Coronary artery (tissue), 2 donors: ENCODE results near the gene FAM149A.

Source experiments
- DNase-seq: peaks from one replicate; pipeline ENCODE4 v3.0.0-alpha.2; 2017; ENCODE audit warnings: low spot score
- H3K27ac ChIP-seq, 2 donors: fragments of 200-600 bp; sonication (generic); one replicate each; pipeline ENCODE4 v1.5.1; 2016 to 2019
- H3K4me3 ChIP-seq: fragments of 200-600 bp; sonication (generic); 2 replicates; pipeline ENCODE4 v1.5.1; 2016; ENCODE audit warnings: mild to moderate bottlenecking, moderate library complexity
- CTCF ChIP-seq: fragments of 200-600 bp; sonication (generic); IDR thresholded peaks from one replicate; pipeline ENCODE4 v1.5.1; 2019; ENCODE audit warnings: antibody characterized with exemption

FAM149A gene

GRCh38 chr4:186201010-186201409 is 96.5 kb downstream of the FAM149A start:
- no peak overlapping the region for H3K27ac ChIP-seq
- TF ChIP-seq CTCF, result no peak
- no peak for DNase-seq
- no peak overlapping the region for H3K4me3 ChIP-seq

DNA sequence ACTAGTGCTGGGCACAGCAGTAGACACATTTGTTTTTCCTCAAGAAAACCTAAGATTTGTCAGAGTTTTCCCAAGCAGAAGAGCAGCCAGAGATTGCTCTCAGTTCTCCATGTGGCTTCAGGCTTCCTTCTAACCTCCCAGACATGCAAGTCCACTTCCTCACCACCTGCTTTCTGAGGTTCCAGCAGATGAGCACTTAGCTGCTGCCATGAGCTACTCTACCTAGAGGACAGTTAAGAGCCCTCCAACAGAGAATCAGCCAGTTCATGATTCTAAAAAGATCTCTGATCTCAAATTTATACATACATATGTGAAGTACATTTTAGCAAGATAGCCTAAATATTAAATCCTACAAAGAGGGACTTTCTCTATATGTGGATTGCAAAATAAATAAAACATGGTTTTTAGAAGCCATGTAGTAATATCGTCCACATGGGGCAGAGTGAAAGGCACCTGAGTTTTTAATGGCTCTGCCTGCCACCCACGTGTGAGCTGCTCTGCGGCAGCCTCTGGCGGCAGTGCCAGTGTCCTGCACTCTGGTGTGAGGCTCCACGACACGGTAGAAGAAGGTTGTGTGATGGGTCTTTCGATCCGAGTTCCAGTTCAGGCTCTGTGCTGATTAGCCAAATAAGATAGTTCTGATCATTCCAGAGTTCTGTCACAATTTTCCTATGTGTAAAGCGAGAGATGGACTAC is 97.2 kb downstream of the FAM149A start:
- no peak for DNase-seq
- Histone ChIP-seq H3K27ac (peak overlapping the region in 1 of 2 donors; percentile 1), H3K4me3 (no peak overlapping the region)
- TF ChIP-seq CTCF, result peak; percentile 25

- Histone ChIP-seq H3K27ac (no peak overlapping the region), H3K4me3 (no peak overlapping the region)
- DNase-seq, result no peak
- TF ChIP-seq CTCF, result no peak
Measured at GRCh38 chr4:186202490-186203140, 98.1 kb downstream of the FAM149A start.

DNA sequence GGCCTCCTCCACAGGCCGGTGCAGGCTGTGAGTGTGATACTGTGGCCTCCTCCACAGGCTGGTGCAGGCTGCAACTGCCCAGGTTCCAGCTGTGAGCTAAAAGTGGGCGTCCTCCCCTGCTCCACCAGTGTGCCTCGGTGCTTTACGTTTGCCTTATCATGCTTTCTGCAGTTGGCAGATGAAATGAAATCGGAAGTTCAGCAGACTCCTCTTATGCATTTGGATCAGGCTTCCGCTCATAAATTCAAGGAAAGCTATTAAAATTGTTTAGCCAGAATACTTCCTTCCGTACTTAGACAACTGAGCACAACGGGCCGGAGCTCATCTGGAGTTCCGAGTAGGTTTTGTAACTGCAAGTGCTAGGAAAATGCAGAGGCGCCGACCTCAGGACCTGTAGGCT is 98.9 kb downstream of the FAM149A start:
- TF ChIP-seq CTCF, result no peak
- no peak overlapping the region for H3K27ac ChIP-seq
- no peak overlapping the region for H3K4me3 ChIP-seq
- DNase-seq, result no peak

- H3K27ac ChIP-seq, result peak overlapping the region in 1 of 2 donors; percentile 82
- no peak for TF ChIP-seq CTCF
- DNase-seq, result no peak
- H3K4me3 ChIP-seq, result peak overlapping the region; percentile 63
Measured at GRCh38 chr4:186204103-186204559, 99.6 kb downstream of the FAM149A start.

DNA sequence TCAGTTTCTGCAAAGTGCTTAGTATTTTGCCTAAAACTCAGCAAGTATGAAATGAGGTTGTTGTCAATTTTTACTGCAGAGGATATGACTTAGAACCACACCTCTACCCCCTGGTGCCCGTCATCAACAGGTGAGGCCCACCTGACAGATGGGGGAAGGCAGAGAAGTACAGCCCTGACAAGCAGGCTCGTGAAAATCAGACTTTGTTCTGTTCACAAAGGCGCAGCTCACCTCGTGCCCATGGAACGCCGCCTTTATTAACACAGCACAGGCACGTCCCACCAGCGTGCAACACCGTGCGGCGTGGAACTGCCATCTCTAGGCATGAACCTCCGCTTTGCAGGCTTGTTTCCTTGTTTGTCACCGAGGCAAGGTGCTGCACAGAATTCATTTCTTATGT is 100.2 kb downstream of the FAM149A start:
- Histone ChIP-seq H3K27ac (peak overlapping the region in 1 of 2 donors; percentile 82), H3K4me3 (peak overlapping the region; percentile 63)
- no peak for DNase-seq
- no peak for TF ChIP-seq CTCF

DNA sequence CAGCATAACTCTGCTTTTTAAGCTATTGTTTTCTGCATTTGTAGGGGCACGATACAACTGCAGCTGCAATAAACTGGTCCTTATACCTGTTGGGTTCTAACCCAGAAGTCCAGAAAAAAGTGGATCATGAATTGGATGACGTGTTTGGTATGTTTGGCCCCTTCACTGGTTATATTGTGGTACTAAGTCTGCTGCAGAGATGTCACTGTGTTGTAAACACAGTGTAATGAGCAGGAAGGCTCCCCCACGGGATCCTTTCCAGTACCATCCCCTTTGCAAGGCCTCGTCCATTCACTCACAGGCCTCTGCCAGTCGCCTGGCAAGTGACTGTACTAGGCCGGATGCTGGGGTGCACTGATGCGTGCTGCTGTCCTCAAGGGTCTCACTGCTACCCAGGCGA is 100.7 kb downstream of the FAM149A start:
- DNase-seq, result no peak
- no peak overlapping the region for H3K4me3 ChIP-seq
- H3K27ac ChIP-seq, result no peak overlapping the region

More for the DNA sequence above, 100.7 kb downstream of the FAM149A start:
- no peak for TF ChIP-seq CTCF
